ENCODE data around the gene SASH1. TPM values are rescaled to one million over a fixed set of nuclear protein-coding genes. Genes with fewer than 3 reads are reported as not detected.

Gene SASH1
- total RNA-seq, 1 donor from 2014 or later: 75.7 TPM

DNA sequence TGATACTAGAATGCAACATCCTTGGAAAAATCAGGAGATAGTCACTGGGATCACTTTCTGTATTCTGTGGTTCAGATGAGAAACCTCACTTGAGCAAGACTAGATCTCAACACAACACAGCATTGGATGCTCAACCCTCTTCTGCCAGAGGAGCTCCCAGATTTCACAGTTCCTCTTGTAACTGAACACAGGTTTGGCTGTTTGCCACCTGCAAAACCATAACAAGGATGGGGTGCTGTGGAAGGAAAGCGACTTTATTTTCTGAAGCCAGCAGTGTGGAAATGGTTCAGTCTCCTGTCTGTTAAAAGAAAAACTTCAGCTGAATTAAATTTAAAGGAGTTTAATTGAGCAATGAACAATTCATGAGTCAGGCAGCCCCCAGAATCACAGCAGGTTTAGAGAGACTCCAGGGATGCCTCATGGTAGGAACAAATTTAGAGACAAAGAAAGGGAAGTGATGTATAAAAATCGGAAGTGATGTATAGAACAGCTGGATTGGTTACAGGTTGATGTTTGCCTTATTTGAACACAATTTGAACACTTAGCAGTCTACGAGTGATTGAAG lies 254.3 kb downstream of the SASH1 start:
- H3K27me3 Mint-ChIP-seq (ENCODE audit: unreplicated experiment): no peaks in the 10 kb centered on the region

DNA sequence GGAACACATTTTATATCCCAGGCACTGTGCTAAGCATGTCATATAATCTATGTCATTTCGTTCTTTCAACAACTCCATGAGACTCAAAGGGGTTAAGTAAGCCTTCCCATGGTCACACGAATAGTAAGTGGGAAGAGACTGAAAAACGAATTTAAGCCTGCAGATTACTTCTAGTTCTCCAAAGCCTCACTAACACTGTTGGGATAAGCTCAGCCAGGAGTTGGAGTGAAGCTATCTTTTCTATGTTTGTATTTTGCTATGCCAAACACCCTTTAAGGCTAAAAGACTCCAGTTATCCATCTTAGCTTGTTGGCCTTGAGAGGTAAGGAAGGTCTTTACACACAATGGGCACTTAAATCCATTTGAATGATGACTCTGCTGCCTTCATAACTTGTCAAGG lies 256.1 kb downstream of the SASH1 start:
- no peak for DNase-seq (ENCODE audit: extremely low spot score, unreplicated experiment)
- no peaks in the 10 kb centered on the region for H3K9me3 Mint-ChIP-seq (ENCODE audit: unreplicated experiment)
- H3K4me3 Mint-ChIP-seq (ENCODE audit: unreplicated experiment): no peak overlapping the region
- H3K4me1 Mint-ChIP-seq (ENCODE audit: unreplicated experiment): peaks cover 4% of the 10 kb centered on the region
- TF ChIP-seq, protein P1, sequence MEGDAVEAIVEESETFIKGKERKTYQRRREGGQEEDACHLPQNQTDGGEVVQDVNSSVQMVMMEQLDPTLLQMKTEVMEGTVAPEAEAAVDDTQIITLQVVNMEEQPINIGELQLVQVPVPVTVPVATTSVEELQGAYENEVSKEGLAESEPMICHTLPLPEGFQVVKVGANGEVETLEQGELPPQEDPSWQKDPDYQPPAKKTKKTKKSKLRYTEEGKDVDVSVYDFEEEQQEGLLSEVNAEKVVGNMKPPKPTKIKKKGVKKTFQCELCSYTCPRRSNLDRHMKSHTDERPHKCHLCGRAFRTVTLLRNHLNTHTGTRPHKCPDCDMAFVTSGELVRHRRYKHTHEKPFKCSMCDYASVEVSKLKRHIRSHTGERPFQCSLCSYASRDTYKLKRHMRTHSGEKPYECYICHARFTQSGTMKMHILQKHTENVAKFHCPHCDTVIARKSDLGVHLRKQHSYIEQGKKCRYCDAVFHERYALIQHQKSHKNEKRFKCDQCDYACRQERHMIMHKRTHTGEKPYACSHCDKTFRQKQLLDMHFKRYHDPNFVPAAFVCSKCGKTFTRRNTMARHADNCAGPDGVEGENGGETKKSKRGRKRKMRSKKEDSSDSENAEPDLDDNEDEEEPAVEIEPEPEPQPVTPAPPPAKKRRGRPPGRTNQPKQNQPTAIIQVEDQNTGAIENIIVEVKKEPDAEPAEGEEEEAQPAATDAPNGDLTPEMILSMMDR (IDR thresholded peaks at IDR 0.05): no peak
- H3K27me3 Mint-ChIP-seq (ENCODE audit: unreplicated experiment): no peaks in the 10 kb centered on the region
- no peak overlapping the region for H3K27ac Mint-ChIP-seq (ENCODE audit: unreplicated experiment)
- H3K36me3 Mint-ChIP-seq (ENCODE audit: unreplicated experiment): no peaks in the 10 kb centered on the region

More for the DNA sequence above, 254.3 kb downstream of the SASH1 start:
- peaks cover 16% of the 10 kb centered on the region for H3K4me1 Mint-ChIP-seq (ENCODE audit: unreplicated experiment)
- H3K36me3 Mint-ChIP-seq (ENCODE audit: unreplicated experiment): no peaks in the 10 kb centered on the region
- H3K9me3 Mint-ChIP-seq (ENCODE audit: unreplicated experiment): no peaks in the 10 kb centered on the region
- H3K27ac Mint-ChIP-seq (ENCODE audit: unreplicated experiment): no peak overlapping the region
- no peak overlapping the region for H3K4me3 Mint-ChIP-seq (ENCODE audit: unreplicated experiment)
- DNase-seq (ENCODE audit: extremely low spot score, unreplicated experiment): no peak
- TF ChIP-seq, protein P1 (IDR thresholded peaks at IDR 0.05): no peak

DNA sequence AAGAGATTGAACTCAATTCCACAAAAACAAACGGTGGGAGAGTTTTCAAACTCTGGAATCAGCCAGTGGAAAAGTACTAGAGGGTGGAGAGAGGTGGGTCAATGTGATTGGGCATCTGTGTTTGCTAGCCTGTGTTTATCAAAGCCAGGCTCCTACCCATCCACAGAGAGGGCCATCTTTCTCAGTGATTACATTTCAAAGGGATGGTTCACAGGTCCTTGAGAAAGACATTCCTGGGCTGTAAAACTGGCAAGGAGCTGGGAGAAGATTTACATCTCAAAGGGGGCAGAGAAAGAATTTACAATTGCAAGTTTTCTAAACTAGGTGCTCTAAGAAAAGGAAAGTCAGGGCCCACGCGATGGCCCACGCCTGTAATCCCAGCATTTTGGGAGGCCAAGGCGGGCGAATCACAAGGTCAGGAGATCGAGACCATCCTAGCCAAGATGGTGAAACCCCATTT lies 257.4 kb downstream of the SASH1 start:
- no peak overlapping the region for H3K27ac Mint-ChIP-seq (ENCODE audit: unreplicated experiment)
- H3K4me3 Mint-ChIP-seq (ENCODE audit: unreplicated experiment): no peak overlapping the region
- no peaks in the 10 kb centered on the region for H3K36me3 Mint-ChIP-seq (ENCODE audit: unreplicated experiment)
- H3K4me1 Mint-ChIP-seq (ENCODE audit: unreplicated experiment): no peaks in the 10 kb centered on the region
- no peak for DNase-seq (ENCODE audit: extremely low spot score, unreplicated experiment)
- H3K9me3 Mint-ChIP-seq (ENCODE audit: unreplicated experiment): peaks cover 3% of the 10 kb centered on the region
- no peaks in the 10 kb centered on the region for H3K27me3 Mint-ChIP-seq (ENCODE audit: unreplicated experiment)
- TF ChIP-seq, protein P1 (IDR thresholded peaks at IDR 0.05): no peak

Measured in osteocyte (in vitro differentiated cells).